ENCODE data around the gene SYCP3.

- no peak for TF ChIP-seq PPARA (CRISPR knock-in tag; IDR thresholded peaks at IDR 0.05; ENCODE audit: borderline replicate concordance)
- TF ChIP-seq ZFP3 (CRISPR knock-in tag; IDR thresholded peaks at IDR 0.05) = no peak
- TF ChIP-seq TSHZ2 (CRISPR knock-in tag; IDR thresholded peaks at IDR 0.05) = no peak
- no peak for TF ChIP-seq PATZ1 (CRISPR knock-in tag; IDR thresholded peaks at IDR 0.05; ENCODE audit: borderline replicate concordance)
- TF ChIP-seq TCF4 (CRISPR knock-in tag; IDR thresholded peaks at IDR 0.05; ENCODE audit: borderline replicate concordance) = no peak
These were observed 44.6 kb upstream of the SYCP3 start for GRCh38 chr12:101783838-101784237.
